GM12878 (cell line): ENCODE results near the gene MYBBP1A. TPM values are rescaled to one million over a fixed set of nuclear protein-coding genes. Genes with fewer than 3 reads are reported as not detected.
A peak's percentile ranks its signal among the peaks of the same experiment; 100 is the strongest.

ENCODE experiments used
- ATAC-seq: fragments of 200-7000 bp; cut with Tn5 transposase; 3 replicates; pipeline ENCODE4 v1.9.1; 2020; ENCODE audit warnings: mild to moderate bottlenecking, moderate library complexity
- BruUV-seq: library from RNA; stranded (reverse); fragments of 400-500 nt; replicated peaks from 2 replicates; lab custom pipeline; 2021; lab: Mats Ljungman, UMichigan
- CTCF ChIA-PET: fragments of 300-600 bp; sonication (Branson Sonifier 250); formaldehyde crosslinking; extraction: SDS; loops from one replicate; lab custom pipeline; 2021; ENCODE audit warnings: inconsistent platforms; lab: Yijun Ruan, JAX
- POLR2A ChIA-PET: fragments of 350-600 bp; formaldehyde crosslinking; extraction: SDS; loops from one replicate; lab custom pipeline; 2021; ENCODE audit warnings: inconsistent platforms; lab: Charles Lee
- RAD21 ChIA-PET: fragments of 300-600 bp; sonication (Branson Sonifier 250); formaldehyde crosslinking; loops from one replicate; lab custom pipeline; 2023; ENCODE audit warnings: antibody characterized with exemption; ENCODE audit not compliant: unreplicated experiment; lab: Charles Lee
- SMC1A ChIA-PET: fragments of 300-600 bp; sonication (Branson Sonifier 250); formaldehyde crosslinking; loops from one replicate; lab custom pipeline; 2023; ENCODE audit not compliant: unreplicated experiment, uncharacterized antibody; lab: Charles Lee
- DNase-seq: peaks from one replicate; pipeline ENCODE4 v3.0.0-alpha.2; 2011; ENCODE audit warnings: low read depth, low spot score
- FAIRE-seq: peaks from 3 replicates; lab custom pipeline; 2011; peaks lifted over from hg19 to GRCh38; lab: Jason Lieb, UNC
- H2AFZ ChIP-seq: 2 replicates; pipeline ENCODE4 v1.6.0; 2011; ENCODE audit warnings: low read depth, low read length, control low read depth; ENCODE audit not compliant: control insufficient read depth
- H3K27ac ChIP-seq: 2 replicates; pipeline ENCODE4 v1.5.1; 2011; ENCODE audit warnings: control low read depth; ENCODE audit not compliant: control insufficient read depth, insufficient read depth
- H3K27me3 ChIP-seq, 2 experiments: replicated peaks in 1 of 2; 2 replicates each; pipeline versions ENCODE4 v1.6.0 to v1.6.1; 2011; ENCODE audit warnings: low read length in 1 of 2; ENCODE audit not compliant: control insufficient read depth in 2 of 2, insufficient read depth in 2 of 2
- H3K36me3 ChIP-seq, 2 experiments: 2 replicates each; pipeline ENCODE4 v1.5.1; 2011; ENCODE audit warnings: low read length in 1 of 2; ENCODE audit not compliant: control insufficient read depth in 2 of 2, insufficient read depth in 2 of 2
- H3K4me1 ChIP-seq: 2 replicates; pipeline ENCODE4 v1.6.1; 2011; ENCODE audit warnings: mild to moderate bottlenecking, low read length, moderate library complexity, mixed read lengths; ENCODE audit not compliant: control insufficient read depth, insufficient read depth
- H3K4me2 ChIP-seq: 2 replicates; pipeline ENCODE4 v1.6.0; 2011; ENCODE audit warnings: control low read depth; ENCODE audit not compliant: control insufficient read depth, insufficient read depth
- H3K4me3 ChIP-seq: fragments of 200-600 bp; sonication (generic); 2 replicates; pipeline ENCODE4 v1.5.1; 2016
- H3K79me2 ChIP-seq: 2 replicates; pipeline ENCODE4 v1.6.0; 2011; ENCODE audit warnings: low read length; ENCODE audit not compliant: control insufficient read depth, insufficient read depth
- H3K9ac ChIP-seq: 2 replicates; pipeline ENCODE4 v1.8.0; 2011; ENCODE audit warnings: low read length, control low read depth, mixed read lengths; ENCODE audit not compliant: control insufficient read depth, insufficient read depth
- H3K9me3 ChIP-seq: replicated peaks from 3 replicates; pipeline ENCODE4 v1.5.1; 2011; ENCODE audit warnings: mild to moderate bottlenecking, low read length; ENCODE audit not compliant: control insufficient read depth, insufficient read depth
- H4K20me1 ChIP-seq: 2 replicates; pipeline ENCODE4 v1.6.0; 2011; ENCODE audit not compliant: control insufficient read depth, insufficient read depth
- ATF2 ChIP-seq: IDR thresholded peaks from 2 replicates; pipeline ENCODE4 v1.6.1; 2012; ENCODE audit warnings: low read length, inconsistent platforms
- ELK1 ChIP-seq: IDR thresholded peaks from 2 replicates; pipeline ENCODE4 v1.6.1; 2012; ENCODE audit warnings: low read depth, low read length, improper control_type of control experiment
- EP300 ChIP-seq, 2 experiments: fragments of 150-350 bp in 1 of 2; IDR thresholded peaks; 2 replicates each; pipeline ENCODE4 v1.6.1; 2011 to 2012; ENCODE audit warnings: low read depth in 2 of 2, low read length in 2 of 2, borderline replicate concordance in 1 of 2, improper control_type of control experiment in 1 of 2, inconsistent platforms in 1 of 2; ENCODE audit not compliant: control insufficient read depth in 1 of 2
- ESRRA ChIP-seq: IDR thresholded peaks from 2 replicates; pipeline ENCODE4 v1.6.1; 2012; ENCODE audit warnings: mild to moderate bottlenecking, low read length, improper control_type of control experiment
- GATAD2B ChIP-seq: fragments of 450-650 bp; conservative IDR thresholded peaks from 2 replicates; pipeline ENCODE4 v1.6.1; 2017; ENCODE audit warnings: low read depth, mild to moderate bottlenecking, moderate library complexity
- NR2C1 ChIP-seq: fragments of 450-650 bp; IDR thresholded peaks from 2 replicates; pipeline ENCODE4 v1.6.1; 2017; ENCODE audit warnings: antibody characterized with exemption, mild to moderate bottlenecking, moderate library complexity
- POLR2AphosphoS5 ChIP-seq: IDR thresholded peaks from 2 replicates; pipeline ENCODE4 v1.6.1; 2011; ENCODE audit warnings: mild to moderate bottlenecking, low read length, inconsistent platforms
- RCOR1 ChIP-seq: conservative IDR thresholded peaks from 2 replicates; pipeline ENCODE4 v1.6.1; 2012; ENCODE audit warnings: low read depth, low read length, improper control_type of control experiment
- SREBF2 ChIP-seq: IDR thresholded peaks from 2 replicates; pipeline ENCODE4 v1.6.1; 2012; ENCODE audit warnings: mild to moderate bottlenecking, low read length
- SRF ChIP-seq, 2 experiments: IDR thresholded peaks; 2 replicates each; pipeline ENCODE4 v1.6.1; 2011; ENCODE audit warnings: low read depth in 2 of 2, low read length in 2 of 2, mild to moderate bottlenecking in 1 of 2, moderate library complexity in 1 of 2
- STAT1 ChIP-seq: fragments of 450-650 bp; conservative IDR thresholded peaks from 2 replicates; pipeline ENCODE4 v1.6.1; 2014; ENCODE audit warnings: antibody characterized with exemption, mild to moderate bottlenecking
- YBX1 ChIP-seq: fragments of 450-650 bp; IDR thresholded peaks from 2 replicates; pipeline ENCODE4 v1.6.1; 2016; ENCODE audit warnings: antibody characterized with exemption
- WGBS: methylation state at CpG from one replicate; pipeline ENCODE4 v1.1.6; 2016; ENCODE audit warnings: low lambda C conversion rate; ENCODE audit not compliant: insufficient replicate concordance, insufficient coverage; ENCODE audit errors: missing lambda C conversion rate; 5-methylcytosine and 5-hydroxymethylcytosine counted together
- in situ Hi-C: fragments of 300-500 bp; cut with MboI; formaldehyde crosslinking; loops from 9 replicates; pipeline ENCODE4 v1.14.3; 2018; ENCODE audit warnings: mixed read lengths
- intact Hi-C: fragments of 100-400 bp; cut with micrococcal nuclease; formaldehyde crosslinking; loops from one replicate; pipeline ENCODE4 v1.14.2; 2022; ENCODE audit not compliant: unreplicated experiment
- polyA plus RNA-seq, 11 experiments: library from polyadenylated mRNA; depleted of rRNA in 4 of 11; unstranded in 6 of 11; stranded (reverse) in 5 of 11; fragments of >200 nt; fragmentation: Nextera tagmentation in 4 of 11; fragmentation: Illumina TruSeq in 1 of 11; extraction: Ambion mirVana in 4 of 11; extraction: Trizol in 1 of 11; gene quantifications; 1 replicate in 1 of 11; 2 replicates in 10 of 11; pipeline versions ENCODE4 v1.2.1 to v1.2.3, GENCODE V29; 2011 to 2016; ENCODE audit warnings: inconsistent platforms in 2 of 11, missing spikeins in 2 of 11, low read depth in 1 of 11
- total RNA-seq, 4 experiments: library from RNA; depleted of rRNA in 3 of 4; stranded (reverse); fragments of >200 nt in 3 of 4; fragmentation: Illumina TruSeq in 1 of 4; extraction: Trizol in 1 of 4; gene quantifications; 2 replicates each; pipeline versions ENCODE4 v1.2.1 to v1.2.3, GENCODE V29; 2013 to 2021

MYBBP1A gene
- total and polyA plus RNA-seq, 10 of the 15 experiments (the other 5 are each of a cell fraction or from before 2014, with no cell fraction given): 2.5 to 121 (median 71.6) TPM

- Histone ChIP-seq H3K27ac (no peak overlapping the region), H4K20me1 (no peaks in the 10 kb centered on the region), H2AFZ (no peak overlapping the region)
- no peak for FAIRE-seq
- in situ Hi-C loops: no loop called here
- no TSS peak for BruUV-seq
- intact Hi-C loops: loop anchor here (10.0 kb wide), 1 partner anchor 95 kb away; no protein-coding TSS in a partner anchor
- no peak for ATAC-seq
- 0 out of 4 replicates have a peak, but pooled peaks of 1 of the 2 experiments have one; percentile 26 for TF ChIP-seq SRF (IDR thresholded peaks at IDR 0.05; ENCODE audit: low read depth in 2 of 2, low read length in 2 of 2)
- TF ChIP-seq ATF2: no peak
- TF ChIP-seq, all 136 proteins: peak for 1
- H3K9me3 ChIP-seq: no peaks in the 10 kb centered on the region; the same call in 2 of the 3 replicates
- no peaks in the 10 kb centered on the region for H3K79me2 ChIP-seq
- H3K4me1 ChIP-seq: peaks cover 16% of the 10 kb centered on the region
- no peak for DNase-seq
- no peak overlapping the region for H3K9ac ChIP-seq
- no peak overlapping the region for H3K4me2 ChIP-seq
- H3K36me3 ChIP-seq: no peaks in the 10 kb centered on the region
- ChIA-PET RAD21 (no interaction called here), POLR2A (interaction anchor here (0.6 to 1.9 kb wide), 2 partner anchors 10 to 435 kb away, joined by 4 read pairs; no protein-coding TSS in a partner anchor), SMC1A (no interaction called here), CTCF (interaction anchor here (0.6 to 1.1 kb wide), 2 partner anchors 180 to 219 kb away, joined by 3 read pairs; no protein-coding TSS in a partner anchor)
- 79% methylated on average over 19 of the region's 19 CpGs for WGBS
- no peak overlapping the region for H3K4me3 ChIP-seq
- no peaks in the 10 kb centered on the region for H3K27me3 ChIP-seq
These were observed 34.9 kb downstream of the MYBBP1A start for GRCh38 chr17:4520060-4520893.

- in situ Hi-C loops: no loop called here
- FAIRE-seq: no peak
- H3K79me2 ChIP-seq: no peaks in the 10 kb centered on the region
- ChIA-PET SMC1A (interaction anchor here (1.8 kb wide), 1 partner anchor 10 kb away, joined by 3 read pairs; no protein-coding TSS in a partner anchor), RAD21 (no interaction called here), POLR2A (interaction anchor here (0.6 to 1.9 kb wide), 2 partner anchors 9 to 436 kb away, joined by 4 read pairs; no protein-coding TSS in a partner anchor), CTCF (interaction anchor here (0.6 to 1.1 kb wide), 2 partner anchors 179 to 218 kb away, joined by 3 read pairs; no protein-coding TSS in a partner anchor)
- no peak overlapping the region for H3K4me3 ChIP-seq
- peak overlapping the region; percentile 86; the same call in 1 of the 2 replicates for H3K4me2 ChIP-seq
- no peak for DNase-seq
- 92% methylated on average over 12 of the region's 14 CpGs for WGBS
- H2AFZ ChIP-seq: no peak overlapping the region
- intact Hi-C loops: no loop called here
- no peak overlapping the region for H3K27ac ChIP-seq
- no peaks in the 10 kb centered on the region for H3K36me3 ChIP-seq
- no peaks in the 10 kb centered on the region for H4K20me1 ChIP-seq
- H3K9ac ChIP-seq: no peak overlapping the region
- no TSS peak for BruUV-seq
- peaks cover 16% of the 10 kb centered on the region for H3K4me1 ChIP-seq
- no peaks in the 10 kb centered on the region for H3K27me3 ChIP-seq
- ATAC-seq: no peak
- H3K9me3 ChIP-seq: no peaks in the 10 kb centered on the region; the same call in 2 of the 3 replicates
- TF ChIP-seq YBX1 (no peak), ELK1 (no peak), EP300 (IDR thresholded peaks at IDR 0.05; ENCODE audit: borderline replicate concordance in 1 of 2, control insufficient read depth in 1 of 2, low read depth in 2 of 2, low read length in 2 of 2) (no peak), RCOR1 (no peak), SREBF2 (no peak), GATAD2B (no peak), ESRRA (no peak), NR2C1 (no peak), STAT1 (no peak), POLR2AphosphoS5 (no peak)
These were observed 35.8 kb downstream of the MYBBP1A start for GRCh38 chr17:4519361-4519788.
